AG09319 (cell line): ENCODE results near the gene TNFRSF4.

Experiments
- DNase-seq: peaks from one replicate; pipeline ENCODE4 v3.0.0-alpha.2; 2010; ENCODE audit warnings: low read depth; ENCODE audit errors: extremely low read depth
- CTCF ChIP-seq: IDR thresholded peaks from 2 replicates; pipeline ENCODE4 v1.5.1; 2011; ENCODE audit warnings: low read depth, mild to moderate bottlenecking, inconsistent platforms, low read length, moderate library complexity

Gene TNFRSF4

DNA sequence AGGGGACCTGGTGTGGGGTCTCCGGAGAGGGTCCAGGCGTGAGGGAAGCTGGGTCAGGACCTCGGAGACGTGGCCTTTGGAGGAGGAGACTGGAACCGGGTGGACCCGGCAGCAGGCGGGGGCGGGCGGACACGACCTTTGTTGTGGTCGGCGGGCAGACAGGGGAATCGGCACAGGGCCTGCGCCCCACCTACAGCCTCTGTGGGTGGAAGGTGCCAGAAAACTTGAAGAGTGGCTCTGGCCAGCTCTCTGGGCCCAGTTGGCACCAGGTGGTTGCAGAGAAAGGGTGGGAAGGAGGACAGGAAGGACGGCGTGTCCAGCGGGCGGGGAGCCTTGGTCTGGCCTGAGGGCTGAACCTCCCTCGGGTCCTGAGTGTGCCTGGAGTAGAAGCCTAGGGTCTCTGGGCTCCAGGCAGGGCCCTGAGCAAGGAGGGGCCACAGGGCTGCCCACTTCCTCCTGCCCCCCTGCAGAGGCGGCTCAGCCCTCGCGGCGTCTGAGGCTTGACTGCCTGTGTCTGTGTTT, 48.0 kb downstream of the TNFRSF4 start:
- TF ChIP-seq CTCF, result no peak
- no peak for DNase-seq

- no peak for DNase-seq
- no peak for TF ChIP-seq CTCF
Measured at GRCh38 chr1:1165485-1165884, 48.5 kb downstream of the TNFRSF4 start.

- TF ChIP-seq CTCF, result no peak
- DNase-seq, result no peak
Measured at GRCh38 chr1:1164701-1165451, 49.1 kb downstream of the TNFRSF4 start.

DNA sequence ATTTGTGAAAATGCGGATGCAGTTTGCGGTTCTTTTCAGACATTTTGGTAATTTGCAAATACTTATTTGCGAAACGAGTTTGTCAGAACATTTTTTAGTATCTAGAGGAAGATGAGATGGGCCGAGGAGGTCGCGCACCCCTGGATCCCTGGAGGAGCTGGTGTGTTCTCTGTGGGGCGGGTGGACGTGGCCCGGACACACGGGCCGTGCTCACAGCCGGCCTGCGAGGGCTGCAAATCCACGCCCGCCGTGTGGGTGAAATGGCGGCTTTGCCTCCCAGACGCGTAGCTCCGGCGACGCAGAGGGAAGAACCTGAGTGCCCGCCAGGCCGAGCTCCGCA, 49.6 kb downstream of the TNFRSF4 start:
- DNase-seq, result no peak
- no peak for TF ChIP-seq CTCF

- no peak for DNase-seq
- TF ChIP-seq CTCF, result no peak
Measured at GRCh38 chr1:1163538-1164070, 50.3 kb downstream of the TNFRSF4 start.

DNA sequence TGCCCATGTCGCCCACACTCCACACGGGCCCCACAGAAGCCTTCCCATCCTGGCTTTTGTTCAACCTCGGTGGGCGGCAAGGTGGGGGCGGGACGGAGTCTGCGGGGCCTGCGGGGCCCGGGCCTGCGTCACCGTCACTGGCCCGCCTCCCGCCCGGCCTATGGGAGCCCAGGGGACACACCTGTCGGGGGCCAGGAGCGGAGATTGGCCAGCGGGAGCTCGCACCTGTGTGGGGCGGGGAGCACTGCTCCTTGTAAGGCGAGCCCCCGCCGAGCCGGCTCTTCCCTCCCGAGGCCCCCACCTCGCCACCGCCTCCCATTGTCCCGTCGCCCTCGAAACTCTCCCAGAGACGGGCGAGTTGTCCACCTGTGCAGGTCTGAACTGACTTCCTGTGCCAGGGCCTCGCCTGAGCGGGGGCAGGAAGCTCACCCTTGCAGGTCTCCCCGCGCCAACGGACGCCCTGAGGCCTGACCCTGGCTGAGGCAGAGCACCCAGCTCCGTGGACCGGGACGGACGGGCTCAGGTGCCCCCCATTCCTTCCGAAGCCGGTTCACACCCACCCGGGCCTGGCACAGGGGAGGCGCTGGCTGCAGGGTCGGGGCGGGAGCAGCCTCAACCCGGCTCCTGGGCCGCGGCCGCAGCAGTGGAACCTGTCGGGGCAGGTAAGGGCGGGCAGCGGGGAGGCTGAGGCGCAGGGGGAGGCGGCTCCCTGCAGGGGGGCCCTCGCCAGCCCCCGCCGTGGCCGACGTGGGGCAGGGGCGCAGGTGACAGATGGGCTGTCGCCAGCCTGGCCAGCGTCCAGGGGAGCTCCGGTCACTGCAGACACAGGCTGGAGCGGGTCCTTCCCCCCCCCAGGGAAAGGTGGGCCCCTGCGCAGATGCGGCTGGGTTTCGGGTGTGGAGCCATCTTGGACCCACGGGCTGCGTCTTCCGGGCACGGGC, 51.1 kb downstream of the TNFRSF4 start:
- TF ChIP-seq CTCF, result no peak
- DNase-seq, result no peak

DNA sequence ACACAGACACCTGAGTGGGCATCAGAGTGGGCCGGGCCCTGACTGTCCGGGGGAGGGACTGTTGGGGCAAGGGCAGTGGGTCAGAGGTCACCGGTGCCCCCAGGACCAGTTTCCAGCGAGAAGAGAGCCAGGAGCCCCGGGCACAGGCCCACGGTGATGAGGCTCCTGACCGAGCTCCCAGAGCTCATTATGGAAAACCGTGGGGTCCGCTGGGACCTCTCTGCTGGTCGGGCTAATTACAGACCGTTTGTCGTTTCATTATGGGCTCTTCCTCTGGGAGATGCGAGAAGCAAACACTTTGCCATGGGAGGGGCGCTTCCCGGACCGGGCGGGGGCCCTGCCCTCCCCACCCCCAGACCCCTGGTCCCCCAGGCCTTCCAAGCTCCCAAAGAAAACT, 52.3 kb downstream of the TNFRSF4 start:
- no peak for DNase-seq
- no peak for TF ChIP-seq CTCF
